ENCODE data around the gene STK31. TPM values are rescaled to one million over a fixed set of nuclear protein-coding genes. Genes with fewer than 3 reads are reported as not detected.

Gene STK31
- polyA plus RNA-seq, 4 donors: 0.36 to 1.3 (median 0.91) TPM

Other genes starting within 250 kb of the STK31 start
- 10 to 100 TPM; 54.5 to 68.8 (median 63.4) TPM for gene IGF2BP3, start 239.7 kb upstream of the STK31 start, polyA plus RNA-seq (ENCODE audit: insufficient read length in 4 of 4)
- 100 to 1,000 TPM; 171 to 260 (median 191) TPM for gene TRA2A, start 178.2 kb upstream of the STK31 start, polyA plus RNA-seq (ENCODE audit: insufficient read length in 4 of 4)
- gene CCDC126, start 112.8 kb upstream of the STK31 start, polyA plus RNA-seq (ENCODE audit: insufficient read length in 4 of 4): 10 to 100 TPM; 17.4 to 21.6 (median 20.4) TPM
- 10 to 100 TPM; 13.2 to 22.7 (median 15.6) TPM for gene FAM221A, start 30.0 kb upstream of the STK31 start, polyA plus RNA-seq (ENCODE audit: insufficient read length in 4 of 4)